HepG2 (cell line): Measurements from ENCODE around the gene SURF6. TPM values are rescaled to one million over a fixed set of nuclear protein-coding genes. Genes with fewer than 3 reads are reported as not detected.

ENCODE experiments used
- ARHGAP35 ChIP-seq: sonication (generic); formaldehyde crosslinking; IDR thresholded peaks from 2 replicates; pipeline ENCODE4 v1.9.0; 2022; ENCODE audit warnings: mild to moderate bottlenecking, inconsistent platforms, moderate library complexity, missing genetic modification reagents, borderline replicate concordance
- HNRNPUL1 ChIP-seq: fragments of 200-400 bp; formaldehyde crosslinking; IDR thresholded peaks from 2 replicates; pipeline ENCODE4 v1.6.1; 2017; ENCODE audit warnings: low read depth, mild to moderate bottlenecking, low read length, moderate library complexity
- MAFF ChIP-seq: IDR thresholded peaks from 2 replicates; pipeline ENCODE4 v1.6.1; 2011; ENCODE audit warnings: low read depth, low read length, improper control_type of control experiment
- REST ChIP-seq, 2 experiments: IDR thresholded peaks; 2 replicates each; pipeline ENCODE4 v1.6.1; 2011 to 2012; ENCODE audit warnings: low read length in 2 of 2, borderline replicate concordance in 1 of 2, low read depth in 1 of 2, mild to moderate bottlenecking in 1 of 2, moderate library complexity in 1 of 2
- RORA ChIP-seq: sonication (generic); formaldehyde crosslinking; IDR thresholded peaks from 2 replicates; pipeline ENCODE4 v1.5.0; 2020; ENCODE audit warnings: mild to moderate bottlenecking, missing genetic modification reagents, moderate library complexity
- SIN3A ChIP-seq: IDR thresholded peaks from 2 replicates; pipeline ENCODE4 v1.6.1; 2011; ENCODE audit warnings: low read depth, mild to moderate bottlenecking, control low read depth, low read length, borderline replicate concordance
- ZBTB8A ChIP-seq: sonication (generic); formaldehyde crosslinking; IDR thresholded peaks from 2 replicates; pipeline ENCODE4 v1.4.0; 2020; ENCODE audit warnings: mild to moderate bottlenecking, low read depth, missing genetic modification reagents, borderline replicate concordance
- ZNF644 ChIP-seq: IDR thresholded peaks from 2 replicates; pipeline ENCODE4 v1.6.1; 2016; ENCODE audit warnings: low read depth
- ZSCAN21 ChIP-seq: sonication (generic); formaldehyde crosslinking; IDR thresholded peaks from 2 replicates; pipeline ENCODE4 v1.8.0; 2022; ENCODE audit warnings: mild to moderate bottlenecking, missing genetic modification reagents, moderate library complexity, borderline replicate concordance
- polyA plus RNA-seq, 8 experiments: library from polyadenylated mRNA; depleted of rRNA in 3 of 8; stranded (reverse) in 7 of 8; unstranded in 1 of 8; fragments of >200 nt; fragmentation: Illumina TruSeq in 4 of 8; extraction: Trizol in 4 of 8; gene quantifications; 2 replicates each; pipeline versions ENCODE4 v1.2.1 to v1.2.3, GENCODE V29; 2011 to 2016; ENCODE audit warnings: low read depth in 4 of 8, missing spikeins in 1 of 8, mixed read lengths in 1 of 8; ENCODE audit not compliant: insufficient read depth in 1 of 8
- total RNA-seq, 5 experiments: library from RNA; depleted of rRNA; stranded (reverse); fragments of >200 nt; fragmentation: Illumina TruSeq; extraction: Trizol; gene quantifications; 2 replicates each; pipeline ENCODE4 v1.2.3, GENCODE V29; 2016; ENCODE audit warnings: low read depth in 1 of 5

Gene SURF6
- total and polyA plus RNA-seq, 2 of the 13 experiments (the other 11 are each of a cell fraction or from before 2014, with no cell fraction given) = 5.9 to 14.7 TPM

- TF ChIP-seq REST (IDR thresholded peaks at IDR 0.05; ENCODE audit: borderline replicate concordance in 1 of 2, low read depth in 1 of 2, low read length in 2 of 2) (no peak), SIN3A (no peak), ZBTB8A (CRISPR knock-in tag) (no peak), HNRNPUL1 (no peak), ZSCAN21 (CRISPR knock-in tag) (no peak), MAFF (no peak), ZNF644 (CRISPR knock-in tag) (no peak), ARHGAP35 (no peak), RORA (CRISPR knock-in tag) (no peak)
These were observed 16.8 kb upstream of the SURF6 start (continued) for GRCh38 chr9:133352635-133353340.
